NCI-H2171 (cell line): Measurements from ENCODE around the gene METTL27.
"Not testable (repeated sequence)": the region's sequence is repeated elsewhere in the genome, so short reads cannot be mapped to it uniquely, and the experiment has no call there.

Source experiments
- DNase-seq: peaks from one replicate; lab custom pipeline; 2025; lab: John Stamatoyannopoulos, UW

METTL27 gene

GRCh38 chr7:73842067-73842976, at the start of gene METTL27:
TSS of gene METTL27 (minus strand) at chr7:73842516. CDS start at chr7:73842140, 376 bp downstream.
- DNase-seq = peak; percentile 91

- DNase-seq = no peak
Observed at GRCh38 chr7:73891178-73891885, 49.0 kb upstream of the METTL27 start.

- no peak for DNase-seq
Observed at GRCh38 chr7:73890555-73891147, 48.3 kb upstream of the METTL27 start.

- DNase-seq = no peak
Observed at GRCh38 chr7:73888959-73889358, 46.6 kb upstream of the METTL27 start.

- DNase-seq = no peak
Observed at GRCh38 chr7:73887762-73888161, 45.4 kb upstream of the METTL27 start.

- DNase-seq = no peak
Observed at GRCh38 chr7:73885975-73886798, 43.9 kb upstream of the METTL27 start.

GRCh38 chr7:73885433-73885974, 43.2 kb upstream of the METTL27 start:
- no peak for DNase-seq

- not testable (repeated sequence) for DNase-seq
Observed at GRCh38 chr7:73884867-73885422, 42.6 kb upstream of the METTL27 start.

- no peak for DNase-seq
Observed at GRCh38 chr7:73882047-73882402, 39.7 kb upstream of the METTL27 start.

GRCh38 chr7:73881352-73882046, 39.2 kb upstream of the METTL27 start:
- DNase-seq = no peak

GRCh38 chr7:73880755-73881328, 38.5 kb upstream of the METTL27 start:
- no peak for DNase-seq

- DNase-seq = no peak
Observed at GRCh38 chr7:73879977-73880681, 37.8 kb upstream of the METTL27 start.

- DNase-seq = no peak
Observed at GRCh38 chr7:73876973-73877372, 34.7 kb upstream of the METTL27 start.

GRCh38 chr7:73876361-73876760, 34.0 kb upstream of the METTL27 start:
- no peak for DNase-seq

GRCh38 chr7:73872056-73872908, 30.0 kb upstream of the METTL27 start:
- DNase-seq = no peak

GRCh38 chr7:73871163-73872011, 29.1 kb upstream of the METTL27 start:
- no peak for DNase-seq

GRCh38 chr7:73870041-73870492, 27.8 kb upstream of the METTL27 start:
- DNase-seq = no peak
